DOHH2 (cell line): ENCODE data around the gene LRRC42.

ENCODE experiments used
- CTCF ChIP-seq: fragments of 200-600 bp; sonication (generic); IDR thresholded peaks from one replicate; pipeline ENCODE4 v1.5.1; 2014; ENCODE audit warnings: antibody characterized with exemption, mild to moderate bottlenecking, low read depth, low read length; ENCODE audit not compliant: poor library complexity, severe bottlenecking
- EZH2phosphoT487 ChIP-seq: fragments of 200-600 bp; sonication (generic); IDR thresholded peaks from 2 replicates; pipeline ENCODE4 v1.6.1; 2017; ENCODE audit warnings: borderline replicate concordance, mild to moderate bottlenecking, antibody characterized with exemption, low read length, moderate library complexity, mixed read lengths

GRCh38 chr1:53918343-53918742 is 27.8 kb upstream of the LRRC42 start:
- TF ChIP-seq EZH2phosphoT487 (no peak), CTCF (no peak)
